OCI-LY3 (cell line): ENCODE data around the gene CASZ1.

Source experiments
- H2AFZ ChIP-seq: fragments of 200-600, 300-600 bp; shearing (Covaris generic); 2 replicates; pipeline ENCODE4 v1.6.0; 2014; ENCODE audit warnings: antibody characterized with exemption, low read depth, low read length
- H3K27ac ChIP-seq: fragments of 200-600, 300-600 bp; sonication (generic); 2 replicates; pipeline ENCODE4 v1.5.1; 2014; ENCODE audit warnings: mild to moderate bottlenecking, low read length, moderate library complexity, mixed read lengths
- H3K27me3 ChIP-seq: fragments of 200-600, 300-600 bp; sonication (generic); 2 replicates; pipeline ENCODE4 v1.6.1; 2014; ENCODE audit warnings: low read depth, low read length, mixed read lengths
- H3K36me3 ChIP-seq: fragments of 200-600, 300-600 bp; sonication (generic); replicated peaks from 2 replicates; pipeline ENCODE3; 2014; ENCODE audit warnings: low read depth, low read length, mixed read lengths
- H3K4me1 ChIP-seq: fragments of 300-600, 200-600 bp; sonication (generic); 2 replicates; pipeline ENCODE4 v1.6.1; 2014; ENCODE audit warnings: low read length, mixed read lengths
- H3K4me2 ChIP-seq: fragments of 200-600, 300-600 bp; sonication (generic); 2 replicates; pipeline ENCODE4 v1.6.1; 2014; ENCODE audit warnings: low read length, mixed read lengths
- H3K4me3 ChIP-seq: fragments of 300-600, 200-600 bp; sonication (generic); 2 replicates; pipeline ENCODE4 v1.5.1; 2014; ENCODE audit warnings: antibody characterized with exemption, mild to moderate bottlenecking, low read length, moderate library complexity
- H3K79me2 ChIP-seq: fragments of 300-600, 200-600 bp; shearing (Covaris generic); 2 replicates; pipeline ENCODE4 v1.6.1; 2014; ENCODE audit warnings: mild to moderate bottlenecking, low read length, mixed read lengths
- H3K9ac ChIP-seq: fragments of 300-600, 200-600 bp; shearing (Covaris generic); 2 replicates; pipeline ENCODE4 v1.6.0; 2014; ENCODE audit warnings: mild to moderate bottlenecking, low read length, moderate library complexity
- H3K9me3 ChIP-seq: fragments of 200-600, 300-600 bp; shearing (Covaris generic); 2 replicates; pipeline ENCODE4 v1.6.1; 2014; ENCODE audit warnings: low read length, mixed read lengths; ENCODE audit not compliant: insufficient read depth
- H4K20me1 ChIP-seq: fragments of 200-600, 300-600 bp; sonication (generic); 2 replicates; pipeline ENCODE4 v1.6.1; 2016; ENCODE audit warnings: low read length, mixed read lengths; ENCODE audit not compliant: insufficient read depth
- CTCF ChIP-seq: fragments of 200-600, 300-600 bp; sonication (generic); IDR thresholded peaks from 2 replicates; pipeline ENCODE4 v1.5.1; 2014; ENCODE audit warnings: antibody characterized with exemption, low read length, low read depth
- EZH2phosphoT487 ChIP-seq: fragments of 200-600 bp; shearing (Covaris generic); IDR thresholded peaks from 2 replicates; pipeline ENCODE4 v1.6.1; 2018; ENCODE audit warnings: antibody characterized with exemption, mixed run types, low read depth

CASZ1 gene

GRCh38 chr1:10671090-10671489 is 125.4 kb downstream of the CASZ1 start:
- H3K4me3 ChIP-seq: no peak overlapping the region
- H3K4me2 ChIP-seq: no peak overlapping the region
- no peak for TF ChIP-seq CTCF
- no peak for TF ChIP-seq EZH2phosphoT487
- no peaks in the 10 kb centered on the region for H3K4me1 ChIP-seq
- no peaks in the 10 kb centered on the region for H3K27me3 ChIP-seq
- no peaks in the 10 kb centered on the region for H3K9me3 ChIP-seq
- H3K36me3 ChIP-seq: no peaks in the 10 kb centered on the region
- H4K20me1 ChIP-seq: no peaks in the 10 kb centered on the region
- H3K27ac ChIP-seq: no peak overlapping the region
- H3K9ac ChIP-seq: no peak overlapping the region
- no peaks in the 10 kb centered on the region for H3K79me2 ChIP-seq
- no peak overlapping the region for H2AFZ ChIP-seq

- no peaks in the 10 kb centered on the region for H3K27me3 ChIP-seq
- TF ChIP-seq CTCF: no peak
- no peak for TF ChIP-seq EZH2phosphoT487
- H3K9me3 ChIP-seq: no peaks in the 10 kb centered on the region
- no peak overlapping the region for H3K4me3 ChIP-seq
- H3K4me1 ChIP-seq: no peaks in the 10 kb centered on the region
- no peak overlapping the region for H2AFZ ChIP-seq
- no peaks in the 10 kb centered on the region for H3K36me3 ChIP-seq
- no peak overlapping the region for H3K4me2 ChIP-seq
- H3K27ac ChIP-seq: no peak overlapping the region
- no peaks in the 10 kb centered on the region for H3K79me2 ChIP-seq
- no peaks in the 10 kb centered on the region for H4K20me1 ChIP-seq
- H3K9ac ChIP-seq: no peak overlapping the region
Measured at GRCh38 chr1:10670190-10670589, 126.3 kb downstream of the CASZ1 start.

DNA sequence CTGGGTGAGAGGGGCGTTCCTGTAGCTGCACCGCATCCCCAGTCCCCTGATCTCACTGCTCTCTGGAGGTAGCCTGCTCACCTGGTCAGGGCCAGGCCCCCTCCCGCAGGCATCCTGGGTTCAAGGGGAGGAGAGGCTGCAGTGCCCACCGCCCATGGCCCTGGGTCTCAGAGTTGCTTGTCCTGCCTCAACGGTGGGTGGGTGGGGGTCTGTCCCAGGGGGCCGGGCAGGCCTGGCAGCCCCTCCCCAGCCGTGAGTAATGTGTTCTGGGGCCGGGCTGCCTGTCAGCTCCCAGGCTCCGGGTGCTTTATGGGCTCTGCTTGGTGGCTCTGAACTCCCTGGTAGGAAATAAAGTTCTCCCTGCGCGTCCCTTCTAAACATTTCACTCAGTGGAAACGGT is 126.9 kb downstream of the CASZ1 start:
- H3K27ac ChIP-seq: no peak overlapping the region
- TF ChIP-seq CTCF (no peak), EZH2phosphoT487 (no peak)
- H3K9ac ChIP-seq: no peak overlapping the region
- no peaks in the 10 kb centered on the region for H3K9me3 ChIP-seq
- no peaks in the 10 kb centered on the region for H4K20me1 ChIP-seq
- no peaks in the 10 kb centered on the region for H3K4me1 ChIP-seq
- H3K4me2 ChIP-seq: no peak overlapping the region
- H2AFZ ChIP-seq: no peak overlapping the region
- no peaks in the 10 kb centered on the region for H3K36me3 ChIP-seq
- no peaks in the 10 kb centered on the region for H3K79me2 ChIP-seq
- H3K27me3 ChIP-seq: no peaks in the 10 kb centered on the region
- H3K4me3 ChIP-seq: no peak overlapping the region

- Histone ChIP-seq H3K79me2 (no peaks in the 10 kb centered on the region), H3K4me3 (no peak overlapping the region), H3K27me3 (no peaks in the 10 kb centered on the region), H3K9ac (no peak overlapping the region), H3K4me1 (no peaks in the 10 kb centered on the region), H3K9me3 (no peaks in the 10 kb centered on the region), H3K27ac (no peak overlapping the region), H2AFZ (no peak overlapping the region), H4K20me1 (no peaks in the 10 kb centered on the region), H3K36me3 (no peaks in the 10 kb centered on the region), H3K4me2 (no peak overlapping the region)
- TF ChIP-seq EZH2phosphoT487: no peak
Measured at GRCh38 chr1:10667861-10668761, 128.3 kb downstream of the CASZ1 start.
